Osteoblast (primary cell): ENCODE results near the gene DMAC2. TPM values are rescaled to one million over a fixed set of nuclear protein-coding genes. Genes with fewer than 3 reads are reported as not detected.

Source experiments
- DNase-seq: peaks from one replicate; pipeline ENCODE4 v3.0.0; 2011; ENCODE audit warnings: low spot score, mixed read lengths; ENCODE audit not compliant: insufficient read length; ENCODE audit errors: missing footprints
- H2AFZ ChIP-seq: 2 replicates; pipeline ENCODE4 v1.6.0; 2011; ENCODE audit warnings: mild to moderate bottlenecking, low read length
- H3K27ac ChIP-seq: 2 replicates; pipeline ENCODE4 v1.5.1; 2011; ENCODE audit warnings: mild to moderate bottlenecking, low read depth, low read length, moderate library complexity
- H3K27me3 ChIP-seq: 2 replicates; pipeline ENCODE4 v1.6.0; 2012; ENCODE audit warnings: mild to moderate bottlenecking, control low read depth, inconsistent platforms, low read length, moderate library complexity; ENCODE audit not compliant: insufficient read depth
- H3K36me3 ChIP-seq: 2 replicates; pipeline ENCODE4 v1.5.1; 2011; ENCODE audit warnings: mild to moderate bottlenecking, low read length, control low read depth, moderate library complexity; ENCODE audit not compliant: insufficient read depth
- H3K4me1 ChIP-seq: 2 replicates; pipeline ENCODE4 v1.5.1; 2011; ENCODE audit warnings: mild to moderate bottlenecking, low read length, control low read depth, moderate library complexity; ENCODE audit not compliant: insufficient read depth
- H3K4me2 ChIP-seq: 2 replicates; pipeline ENCODE4 v1.6.0; 2011; ENCODE audit warnings: mild to moderate bottlenecking, low read length; ENCODE audit not compliant: insufficient read depth
- H3K4me3 ChIP-seq: fragments of 200-600 bp; sonication (generic); 3 replicates; pipeline ENCODE4 v1.5.1; 2012; ENCODE audit warnings: mild to moderate bottlenecking, low read length, inconsistent platforms; ENCODE audit not compliant: insufficient read depth
- H3K79me2 ChIP-seq: 2 replicates; pipeline ENCODE4 v1.6.0; 2012; ENCODE audit warnings: mild to moderate bottlenecking, low read length, control low read depth, inconsistent platforms; ENCODE audit not compliant: insufficient read depth
- H3K9me3 ChIP-seq: 2 replicates; pipeline ENCODE4 v1.5.1; 2011; ENCODE audit warnings: low read depth, low read length, control low read depth
- H4K20me1 ChIP-seq: 2 replicates; pipeline ENCODE4 v1.6.0; 2012; ENCODE audit warnings: mild to moderate bottlenecking, low read length, control low read depth; ENCODE audit not compliant: insufficient read depth
- CTCF ChIP-seq: IDR thresholded peaks from 2 replicates; pipeline ENCODE4 v1.5.1; 2011; ENCODE audit warnings: mild to moderate bottlenecking, low read depth, low read length, moderate library complexity; ENCODE audit errors: extremely low read depth
- total RNA-seq: library from RNA; depleted of rRNA; stranded (reverse); fragments of >200 nt; gene quantifications from 2 replicates; pipeline ENCODE4 v1.2.3, GENCODE V29; 2012

Gene DMAC2
- total RNA-seq, 1 donor = 30.0 TPM

GRCh38 chr19:41455936-41456335 lies 16.2 kb upstream of the DMAC2 start:
- H3K36me3 ChIP-seq = no peaks in the 10 kb centered on the region
- peaks cover 2% of the 10 kb centered on the region for H3K9me3 ChIP-seq
- no peak overlapping the region for H3K4me3 ChIP-seq
- H3K4me2 ChIP-seq = no peak overlapping the region
- TF ChIP-seq CTCF = no peak
- H3K79me2 ChIP-seq = no peaks in the 10 kb centered on the region
- H3K4me1 ChIP-seq = no peaks in the 10 kb centered on the region
- H2AFZ ChIP-seq = no peak overlapping the region
- H3K27ac ChIP-seq = no peak overlapping the region
- H4K20me1 ChIP-seq = no peaks in the 10 kb centered on the region
- DNase-seq = peak; percentile 38
- peaks cover 7% of the 10 kb centered on the region for H3K27me3 ChIP-seq

- H4K20me1 ChIP-seq = no peaks in the 10 kb centered on the region
- peaks cover 8% of the 10 kb centered on the region for H3K27me3 ChIP-seq
- peaks cover 2% of the 10 kb centered on the region for H3K9me3 ChIP-seq
- H3K36me3 ChIP-seq = no peaks in the 10 kb centered on the region
- no peaks in the 10 kb centered on the region for H3K79me2 ChIP-seq
- DNase-seq = no peak
- H3K27ac ChIP-seq = no peak overlapping the region
- no peak overlapping the region for H3K4me2 ChIP-seq
- H2AFZ ChIP-seq = no peak overlapping the region
- no peak for TF ChIP-seq CTCF
- no peak overlapping the region for H3K4me3 ChIP-seq
- no peaks in the 10 kb centered on the region for H3K4me1 ChIP-seq
These were observed 13.0 kb upstream of the DMAC2 start for GRCh38 chr19:41452584-41453275.

GRCh38 chr19:41449865-41450178 lies 10.1 kb upstream of the DMAC2 start:
- Histone ChIP-seq H3K79me2 (no peaks in the 10 kb centered on the region), H3K4me1 (no peaks in the 10 kb centered on the region), H2AFZ (no peak overlapping the region), H3K27ac (no peak overlapping the region), H3K27me3 (peaks cover 7% of the 10 kb centered on the region), H3K36me3 (no peaks in the 10 kb centered on the region), H3K4me2 (no peak overlapping the region), H3K4me3 (no peak overlapping the region), H4K20me1 (no peaks in the 10 kb centered on the region), H3K9me3 (no peaks in the 10 kb centered on the region)
- no peak for DNase-seq
- TF ChIP-seq CTCF = no peak

- H3K4me3 ChIP-seq = peak overlapping the region; percentile 49
- H2AFZ ChIP-seq = peak overlapping the region; percentile 59
- H3K36me3 ChIP-seq = no peaks in the 10 kb centered on the region
- H3K4me2 ChIP-seq = peak overlapping the region; percentile 82
- H4K20me1 ChIP-seq = no peaks in the 10 kb centered on the region
- H3K27ac ChIP-seq = no peak overlapping the region
- peak; percentile 91 for DNase-seq
- H3K9me3 ChIP-seq = no peaks in the 10 kb centered on the region
- H3K27me3 ChIP-seq = peaks cover 7% of the 10 kb centered on the region
- peak; percentile 94 for TF ChIP-seq CTCF
- no peaks in the 10 kb centered on the region for H3K4me1 ChIP-seq
- no peaks in the 10 kb centered on the region for H3K79me2 ChIP-seq
These were observed 9.6 kb upstream of the DMAC2 start for GRCh38 chr19:41449079-41449864.
